Neutrophil (primary cell): ENCODE data around the gene GPC5.

Experiments
- H3K27ac ChIP-seq: fragments of 200-600 bp; sonication (generic); 2 replicates; pipeline ENCODE4 v1.5.1; 2016; ENCODE audit warnings: mild to moderate bottlenecking, moderate library complexity
- H3K27me3 ChIP-seq: fragments of 200-600 bp; sonication (generic); 2 replicates; pipeline ENCODE4 v1.6.0; 2016; ENCODE audit warnings: mild to moderate bottlenecking
- H3K36me3 ChIP-seq: fragments of 200-600 bp; sonication (generic); 2 replicates; pipeline ENCODE4 v1.5.1; 2017
- H3K4me1 ChIP-seq, 2 experiments: fragments of 200-600 bp in 1 of 2; sonication (generic) in 1 of 2; 1 replicate in 1 of 2; 2 replicates in 1 of 2; pipeline versions ENCODE4 v1.5.1 to v1.6.1; 2013 to 2016; ENCODE audit warnings: low read depth in 1 of 2, low read length in 1 of 2, mild to moderate bottlenecking in 1 of 2, moderate library complexity in 1 of 2; ENCODE audit not compliant: control insufficient read depth in 1 of 2, insufficient read depth in 1 of 2
- H3K4me3 ChIP-seq, 2 experiments: fragments of 200-600 bp in 1 of 2; sonication (generic) in 1 of 2; 1 replicate in 1 of 2; 2 replicates in 1 of 2; pipeline ENCODE4 v1.5.1; 2013 to 2016; ENCODE audit warnings: low read depth in 1 of 2, low read length in 1 of 2, mild to moderate bottlenecking in 1 of 2, moderate library complexity in 1 of 2
- H3K9me3 ChIP-seq: fragments of 200-600 bp; sonication (generic); 2 replicates; pipeline ENCODE4 v1.5.1; 2016
- TF ChIP-seq, protein P1 (sequence below): fragments of 200-600 bp; sonication (generic); IDR thresholded peaks from 2 replicates; pipeline ENCODE4 v1.5.1; 2016; ENCODE audit warnings: antibody characterized with exemption

GPC5 gene

DNA sequence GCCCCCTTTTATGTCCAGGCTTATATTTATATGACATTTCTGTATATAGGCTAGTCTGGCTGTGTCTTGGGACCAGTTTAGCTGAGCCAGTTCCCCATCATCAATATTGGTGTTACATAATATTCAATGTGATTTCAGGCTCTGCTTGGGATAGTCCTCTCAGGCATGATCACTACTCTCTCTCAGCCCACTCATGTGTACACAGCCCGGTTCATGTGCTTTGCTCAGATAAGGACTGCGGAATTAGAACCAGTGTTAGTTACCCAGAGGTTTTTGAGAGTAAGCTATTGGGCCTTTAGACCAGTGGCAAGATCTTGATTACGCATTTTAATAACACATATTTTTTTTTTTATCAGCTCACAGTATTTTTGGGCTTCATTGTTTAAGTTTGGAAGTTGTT is 219.9 kb downstream of the GPC5 start:
- H3K4me3 ChIP-seq, result no peak overlapping the region
- H3K9me3 ChIP-seq, result no peaks in the 10 kb centered on the region
- TF ChIP-seq, protein P1, sequence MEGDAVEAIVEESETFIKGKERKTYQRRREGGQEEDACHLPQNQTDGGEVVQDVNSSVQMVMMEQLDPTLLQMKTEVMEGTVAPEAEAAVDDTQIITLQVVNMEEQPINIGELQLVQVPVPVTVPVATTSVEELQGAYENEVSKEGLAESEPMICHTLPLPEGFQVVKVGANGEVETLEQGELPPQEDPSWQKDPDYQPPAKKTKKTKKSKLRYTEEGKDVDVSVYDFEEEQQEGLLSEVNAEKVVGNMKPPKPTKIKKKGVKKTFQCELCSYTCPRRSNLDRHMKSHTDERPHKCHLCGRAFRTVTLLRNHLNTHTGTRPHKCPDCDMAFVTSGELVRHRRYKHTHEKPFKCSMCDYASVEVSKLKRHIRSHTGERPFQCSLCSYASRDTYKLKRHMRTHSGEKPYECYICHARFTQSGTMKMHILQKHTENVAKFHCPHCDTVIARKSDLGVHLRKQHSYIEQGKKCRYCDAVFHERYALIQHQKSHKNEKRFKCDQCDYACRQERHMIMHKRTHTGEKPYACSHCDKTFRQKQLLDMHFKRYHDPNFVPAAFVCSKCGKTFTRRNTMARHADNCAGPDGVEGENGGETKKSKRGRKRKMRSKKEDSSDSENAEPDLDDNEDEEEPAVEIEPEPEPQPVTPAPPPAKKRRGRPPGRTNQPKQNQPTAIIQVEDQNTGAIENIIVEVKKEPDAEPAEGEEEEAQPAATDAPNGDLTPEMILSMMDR, result no peak
- no peaks in the 10 kb centered on the region for H3K36me3 ChIP-seq
- no peak overlapping the region for H3K27ac ChIP-seq
- H3K4me1 ChIP-seq, result no peaks in the 10 kb centered on the region
- H3K27me3 ChIP-seq, result no peaks in the 10 kb centered on the region

DNA sequence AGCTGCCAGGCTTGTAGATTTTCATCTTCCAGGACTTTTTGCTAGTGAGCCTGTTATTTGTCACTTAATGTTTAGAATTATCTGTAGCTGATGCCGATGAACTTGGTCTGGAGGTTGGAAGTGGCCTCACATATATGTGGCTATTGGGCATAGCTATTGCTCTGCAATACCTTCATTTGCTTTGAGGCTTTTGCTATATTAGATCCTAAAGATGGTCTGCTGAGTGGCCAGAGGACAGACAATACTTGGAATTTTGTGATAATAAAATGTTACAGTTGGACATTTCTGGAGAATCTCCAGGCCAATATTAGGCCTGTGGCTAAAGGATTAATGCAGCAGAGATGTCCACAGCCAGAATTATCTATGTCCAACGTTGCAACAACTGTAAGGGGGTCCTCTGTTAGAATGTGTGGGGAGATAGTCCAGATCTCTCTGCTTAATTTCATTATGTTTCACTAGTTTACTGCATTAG is 222.3 kb downstream of the GPC5 start:
- H3K27ac ChIP-seq, result no peak overlapping the region
- no peaks in the 10 kb centered on the region for H3K36me3 ChIP-seq
- TF ChIP-seq, protein P1, result no peak
- no peak overlapping the region for H3K4me3 ChIP-seq
- no peaks in the 10 kb centered on the region for H3K27me3 ChIP-seq
- H3K4me1 ChIP-seq, result no peaks in the 10 kb centered on the region
- no peaks in the 10 kb centered on the region for H3K9me3 ChIP-seq

DNA sequence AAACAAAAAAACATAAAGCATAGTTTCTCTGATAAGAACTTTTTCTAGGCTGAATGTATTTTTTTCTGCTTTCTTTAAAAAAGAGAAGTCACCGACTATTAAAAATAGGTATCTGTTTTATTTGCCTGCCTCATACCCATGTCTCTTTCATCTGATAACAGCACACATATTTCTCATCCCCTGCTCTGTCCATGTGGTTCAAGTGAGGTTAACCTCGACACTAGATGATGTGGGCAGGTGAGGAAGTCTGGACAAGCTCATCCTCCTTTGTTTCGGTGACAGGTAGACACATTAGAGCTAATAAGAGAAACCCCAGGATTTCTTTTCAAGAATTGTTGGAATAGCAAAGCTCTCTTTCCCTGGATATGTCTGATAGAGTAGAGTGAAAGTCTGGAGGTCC is 222.7 kb downstream of the GPC5 start:
- Histone ChIP-seq H3K9me3 (no peaks in the 10 kb centered on the region), H3K27me3 (no peaks in the 10 kb centered on the region), H3K36me3 (no peaks in the 10 kb centered on the region), H3K4me3 (no peak overlapping the region), H3K4me1 (no peaks in the 10 kb centered on the region), H3K27ac (no peak overlapping the region)
- TF ChIP-seq, protein P1, result no peak

DNA sequence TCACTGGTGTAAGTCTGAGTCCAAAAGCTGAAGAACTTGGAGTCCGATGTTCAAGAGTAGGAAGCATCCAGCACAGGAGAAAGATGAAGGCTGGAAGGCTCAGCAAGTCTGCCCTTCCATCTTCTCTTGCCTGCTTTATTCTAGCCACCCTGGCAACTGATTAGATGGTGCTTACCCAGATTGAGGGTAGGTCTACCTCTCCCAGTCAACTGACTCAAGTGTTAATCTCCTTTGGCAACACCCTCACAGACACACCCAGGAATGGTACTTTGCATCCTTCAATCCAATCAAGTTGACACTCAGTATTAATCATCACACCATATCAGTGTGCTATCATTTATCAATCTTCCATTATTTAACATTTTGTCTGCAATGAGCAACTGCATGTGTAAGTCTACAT is 223.5 kb downstream of the GPC5 start:
- Histone ChIP-seq H3K4me3 (no peak overlapping the region), H3K27ac (no peak overlapping the region), H3K27me3 (no peaks in the 10 kb centered on the region), H3K4me1 (no peaks in the 10 kb centered on the region), H3K36me3 (no peaks in the 10 kb centered on the region), H3K9me3 (no peaks in the 10 kb centered on the region)
- TF ChIP-seq, protein P1, result no peak

DNA sequence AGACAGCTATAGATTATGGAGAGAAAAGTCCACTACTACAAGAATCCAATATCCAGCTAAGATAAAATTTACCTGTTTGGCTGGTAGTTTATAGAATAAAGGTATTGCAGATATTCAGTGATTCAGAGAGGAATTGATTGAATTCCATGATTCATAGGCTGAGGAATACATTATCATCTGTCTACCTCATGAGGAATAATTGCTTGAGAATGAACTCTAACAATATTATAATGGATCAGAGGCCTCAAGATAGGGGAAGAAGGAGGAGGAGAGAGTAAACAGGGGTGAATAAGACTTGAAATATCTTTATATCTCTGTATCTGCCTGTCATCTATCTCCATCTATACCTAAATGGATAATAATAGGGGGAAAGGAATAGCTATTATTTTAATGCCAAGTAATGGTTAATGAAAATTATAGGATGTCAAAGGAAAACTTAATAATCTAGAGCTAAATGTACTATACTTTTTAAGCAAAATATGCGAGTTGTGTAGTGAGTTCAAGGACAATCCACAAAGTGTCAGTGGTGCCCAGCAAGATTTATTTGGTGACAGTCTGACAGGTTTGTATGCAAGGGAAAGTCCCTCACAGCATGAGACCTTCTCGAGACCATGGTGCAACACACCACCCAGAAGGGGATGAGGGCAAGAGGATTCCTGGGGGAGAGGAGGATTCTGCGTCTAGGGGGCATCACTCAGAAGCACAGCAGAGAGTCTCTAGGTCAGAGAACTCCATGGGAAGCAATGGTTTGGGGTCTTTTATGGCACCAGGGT is 224.5 kb downstream of the GPC5 start:
- TF ChIP-seq, protein P1, result no peak
- H3K36me3 ChIP-seq, result no peaks in the 10 kb centered on the region
- no peaks in the 10 kb centered on the region for H3K9me3 ChIP-seq
- H3K27ac ChIP-seq, result no peak overlapping the region
- H3K4me3 ChIP-seq, result no peak overlapping the region
- H3K4me1 ChIP-seq, result no peaks in the 10 kb centered on the region
- no peaks in the 10 kb centered on the region for H3K27me3 ChIP-seq
